H1 (cell line): ENCODE measurements around the gene EVI5. TPM values are rescaled to one million over a fixed set of nuclear protein-coding genes. Genes with fewer than 3 reads are reported as not detected.

Experiments
- CTCF ChIA-PET: fragments of 300-600 bp; sonication (Branson Sonifier 250); formaldehyde crosslinking; loops from one replicate; lab custom pipeline; 2021; ENCODE audit not compliant: partially characterized antibody; lab: Charles Lee
- POLR2A ChIA-PET: fragments of 300-600 bp; sonication (Branson Sonifier 250); formaldehyde crosslinking; loops from one replicate; lab custom pipeline; 2021; ENCODE audit warnings: inconsistent platforms; ENCODE audit not compliant: partially characterized antibody; lab: Charles Lee
- DNase-seq, 2 experiments: peaks; one replicate each; pipeline versions ENCODE4 v3.0.0 to v3.0.0-alpha.2; 2010 to 2022; ENCODE audit warnings: low spot score in 2 of 2, low read depth in 1 of 2, mixed read lengths in 1 of 2
- FAIRE-seq: peaks from 2 replicates; lab custom pipeline; 2011; peaks lifted over from hg19 to GRCh38; lab: Jason Lieb, UNC
- H2AFZ ChIP-seq: 2 replicates; pipeline ENCODE4 v1.8.1; 2012; ENCODE audit warnings: low read length, inconsistent platforms
- H2AK5ac ChIP-seq: 2 replicates; pipeline ENCODE4 v1.6.1; 2013; ENCODE audit warnings: low read depth, low read length
- H2BK120ac ChIP-seq: replicated peaks from 2 replicates; pipeline ENCODE3; 2013; ENCODE audit warnings: low read depth, low read length, inconsistent platforms
- H2BK12ac ChIP-seq: 2 replicates; pipeline ENCODE4 v1.6.1; 2013; ENCODE audit warnings: low read depth, low read length
- H2BK15ac ChIP-seq: 2 replicates; pipeline ENCODE4 v1.6.1; 2013; ENCODE audit warnings: low read length
- H2BK20ac ChIP-seq: 2 replicates; pipeline ENCODE4 v1.6.1; 2013; ENCODE audit warnings: low read length
- H2BK5ac ChIP-seq: 2 replicates; pipeline ENCODE4 v1.6.1; 2013; ENCODE audit warnings: low read depth, low read length
- H3K14ac ChIP-seq: 2 replicates; pipeline ENCODE4 v1.6.1; 2013; ENCODE audit warnings: inconsistent platforms; ENCODE audit not compliant: insufficient read length
- H3K18ac ChIP-seq: 2 replicates; pipeline ENCODE4 v1.6.1; 2013; ENCODE audit warnings: low read length; ENCODE audit errors: extremely low read depth
- H3K23ac ChIP-seq: 2 replicates; pipeline ENCODE4 v1.6.1; 2013; ENCODE audit warnings: inconsistent platforms; ENCODE audit not compliant: insufficient read length
- H3K23me2 ChIP-seq: 2 replicates; pipeline ENCODE4 v1.6.1; 2013; ENCODE audit warnings: low read depth, low read length
- H3K27ac ChIP-seq: 2 replicates; pipeline ENCODE4 v1.6.1; 2011; ENCODE audit warnings: low read depth, low read length, inconsistent platforms
- H3K27me3 ChIP-seq, 4 experiments: replicated peaks in 1 of 4; 1 replicate in 1 of 4; 2 replicates in 3 of 4; pipeline versions ENCODE4 v1.6.1 to v1.8.1; 2011 to 2013; ENCODE audit warnings: low read length in 3 of 4, mild to moderate bottlenecking in 3 of 4, inconsistent platforms in 2 of 4, mixed read lengths in 2 of 4, moderate library complexity in 1 of 4; ENCODE audit not compliant: control insufficient read depth in 3 of 4, insufficient read depth in 3 of 4; ENCODE audit errors: extremely low read depth in 1 of 4
- H3K36me3 ChIP-seq, 4 experiments: 2 replicates each; pipeline versions ENCODE4 v1.6.1 to v1.8.1; 2011 to 2013; ENCODE audit warnings: mild to moderate bottlenecking in 4 of 4, low read length in 3 of 4, moderate library complexity in 2 of 4, control low read depth in 1 of 4, inconsistent platforms in 1 of 4; ENCODE audit not compliant: insufficient read depth in 4 of 4, control insufficient read depth in 2 of 4
- H3K4ac ChIP-seq: replicated peaks from 2 replicates; pipeline ENCODE3; 2013; ENCODE audit warnings: low read length, low read depth, mixed read lengths, inconsistent platforms; ENCODE audit not compliant: insufficient read length
- H3K4me1 ChIP-seq, 4 experiments: replicated peaks in 1 of 4; 1 replicate in 1 of 4; 2 replicates in 3 of 4; pipeline versions ENCODE4 v1.6.1 to v1.8.1; 2011 to 2013; ENCODE audit warnings: low read length in 3 of 4, inconsistent platforms in 2 of 4, mixed read lengths in 1 of 4; ENCODE audit not compliant: insufficient read depth in 4 of 4, control insufficient read depth in 3 of 4
- H3K4me2 ChIP-seq, 2 experiments: 2 replicates each; pipeline versions ENCODE4 v1.6.1 to v1.8.1; 2011 to 2013; ENCODE audit warnings: low read depth in 2 of 2, low read length in 2 of 2, control low read depth in 1 of 2, inconsistent platforms in 1 of 2, mild to moderate bottlenecking in 1 of 2; ENCODE audit not compliant: insufficient read depth in 1 of 2
- H3K4me3 ChIP-seq, 4 experiments: fragments of 200-600, 300-600 bp in 1 of 4; sonication (generic), shearing (Covaris generic), sonication (Bioruptor Twin) in 1 of 4; 2 replicates each; pipeline versions ENCODE4 v1.5.1 to v1.8.1; 2011 to 2016; ENCODE audit warnings: low read length in 4 of 4, low read depth in 3 of 4, control low read depth in 2 of 4, inconsistent platforms in 2 of 4, mild to moderate bottlenecking in 2 of 4, mixed read lengths in 1 of 4, moderate library complexity in 1 of 4; ENCODE audit not compliant: insufficient read depth in 2 of 4; ENCODE audit errors: extremely low read depth in 1 of 4
- H3K56ac ChIP-seq: replicated peaks from 2 replicates; pipeline ENCODE3; 2013; ENCODE audit warnings: low read depth, mild to moderate bottlenecking, mixed read lengths, low read length, inconsistent platforms; ENCODE audit not compliant: insufficient read length
- H3K79me1 ChIP-seq: 2 replicates; pipeline ENCODE4 v1.6.1; 2013; ENCODE audit warnings: low read depth, low read length, control low read depth
- H3K79me2 ChIP-seq, 2 experiments: 2 replicates each; pipeline versions ENCODE4 v1.6.1 to v1.8.1; 2012 to 2013; ENCODE audit warnings: low read length in 2 of 2, mild to moderate bottlenecking in 2 of 2, inconsistent platforms in 1 of 2; ENCODE audit not compliant: insufficient read depth in 2 of 2, control insufficient read depth in 1 of 2
- H3K9ac ChIP-seq, 4 experiments: replicated peaks in 1 of 4; 1 replicate in 1 of 4; 2 replicates in 3 of 4; pipeline versions ENCODE4 v1.6.1 to v1.8.1; 2011 to 2013; ENCODE audit warnings: low read depth in 3 of 4, low read length in 3 of 4, control low read depth in 2 of 4, mild to moderate bottlenecking in 2 of 4, moderate library complexity in 2 of 4, inconsistent platforms in 1 of 4; ENCODE audit errors: extremely low read depth in 1 of 4
- H3K9me3 ChIP-seq, 2 experiments: 2 replicates each; pipeline versions ENCODE4 v1.6.1 to v1.8.1; 2012 to 2013; ENCODE audit warnings: mild to moderate bottlenecking in 2 of 2, moderate library complexity in 2 of 2, control low read depth in 1 of 2, inconsistent platforms in 1 of 2, low read depth in 1 of 2, low read length in 1 of 2, mixed read lengths in 1 of 2; ENCODE audit not compliant: insufficient read depth in 2 of 2
- H4K20me1 ChIP-seq, 2 experiments: replicated peaks in 1 of 2; 2 replicates each; pipeline versions ENCODE3 to v1.8.1; 2011 to 2013; ENCODE audit warnings: inconsistent platforms in 2 of 2, low read length in 2 of 2, mild to moderate bottlenecking in 1 of 2; ENCODE audit not compliant: insufficient read depth in 2 of 2, control insufficient read depth in 1 of 2
- H4K5ac ChIP-seq: 2 replicates; pipeline ENCODE4 v1.6.1; 2013; ENCODE audit warnings: low read length, low read depth, mixed read lengths, inconsistent platforms; ENCODE audit not compliant: insufficient read length
- H4K8ac ChIP-seq: 2 replicates; pipeline ENCODE4 v1.8.0; 2013; ENCODE audit warnings: mild to moderate bottlenecking, moderate library complexity, low read length, inconsistent platforms; ENCODE audit not compliant: insufficient read depth; ENCODE audit errors: extremely low read depth
- H4K91ac ChIP-seq: replicated peaks from 2 replicates; pipeline ENCODE3; 2013; ENCODE audit warnings: low read length, mixed read lengths, inconsistent platforms; ENCODE audit not compliant: insufficient read length
- BACH1 ChIP-seq: IDR thresholded peaks from 2 replicates; pipeline ENCODE4 v1.6.1; 2012; ENCODE audit warnings: low read length, improper control_type of control experiment
- CHD1 ChIP-seq: IDR thresholded peaks from 2 replicates; pipeline ENCODE4 v1.6.1; 2012; ENCODE audit warnings: low read depth, low read length, improper control_type of control experiment
- HDAC6 ChIP-seq: IDR thresholded peaks from one replicate; pipeline ENCODE4 v1.7.1; 2012; ENCODE audit warnings: low read depth, mild to moderate bottlenecking, inconsistent platforms, low read length, moderate library complexity
- NANOG ChIP-seq: IDR thresholded peaks from 2 replicates; pipeline ENCODE4 v1.6.1; 2011; ENCODE audit warnings: low read length, low read depth, mild to moderate bottlenecking, inconsistent platforms; ENCODE audit not compliant: insufficient read depth, poor library complexity, severe bottlenecking
- SRF ChIP-seq: IDR thresholded peaks from 2 replicates; pipeline ENCODE4 v1.6.1; 2011; ENCODE audit warnings: mild to moderate bottlenecking, low read depth, low read length, moderate library complexity
- WGBS, 2 experiments: shearing (Covaris generic) in 1 of 2; methylation state at CpG; one replicate each; pipeline versions ENCODE4 v1.1.6 to v1.1.7; 2013 to 2015; ENCODE audit warnings: low lambda C conversion rate in 2 of 2, mixed read lengths in 2 of 2, inconsistent platforms in 1 of 2, low coverage in 1 of 2, missing lambda C conversion rate in 1 of 2; ENCODE audit not compliant: insufficient replicate concordance in 2 of 2, insufficient coverage in 1 of 2, insufficient read length in 1 of 2; ENCODE audit errors: extremely low coverage in 1 of 2, missing lambda C conversion rate in 1 of 2; 5-methylcytosine and 5-hydroxymethylcytosine counted together
- polyA plus RNA-seq, 7 experiments: library from polyadenylated mRNA; depleted of rRNA in 3 of 7; stranded (reverse) in 5 of 7; unstranded in 2 of 7; fragments of >200 nt in 5 of 7; fragments of 200-250 nt in 2 of 7; gene quantifications; 1 replicate in 5 of 7; 2 replicates in 1 of 7; 4 replicates in 1 of 7; pipeline versions ENCODE4 v1.2.1 to v1.2.3, GENCODE V29; 2011 to 2013; ENCODE audit warnings: missing spikeins in 2 of 7, mixed read lengths in 2 of 7
- total RNA-seq: library from RNA; stranded (reverse); fragmentation: NEBNext Ultra II Directional; extraction: Animal tissue kit (Norgen Biotek cat#: 25700); gene quantifications from 2 replicates; pipeline ENCODE4 v1.2.1, GENCODE V29; 2021

EVI5 gene
- total and polyA plus RNA-seq, 2 of the 8 experiments (the other 6 are each of a cell fraction or from before 2014, with no cell fraction given) = 1.7 to 13.7 TPM

DNA sequence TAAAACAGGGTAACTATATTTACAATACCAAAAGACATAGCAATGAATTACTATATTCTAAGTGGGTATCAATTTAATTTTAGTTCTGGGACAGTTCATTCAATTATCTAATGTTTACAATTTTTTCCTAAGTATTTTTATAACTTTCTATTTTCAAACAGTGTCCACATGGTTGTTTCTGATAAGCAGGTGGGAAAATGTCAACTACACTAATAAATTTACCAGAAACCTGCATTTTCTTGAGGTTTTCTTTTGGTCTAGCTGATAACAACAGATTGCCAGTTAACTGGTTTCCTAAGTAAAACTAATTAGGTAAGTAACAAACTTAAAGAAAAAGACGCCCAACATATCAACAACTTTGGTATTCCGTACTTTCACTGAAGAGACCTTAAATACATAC lies 213.3 kb downstream of the EVI5 start:
- no peak overlapping the region for H3K27ac ChIP-seq
- H4K91ac ChIP-seq = no peak overlapping the region
- no peak overlapping the region for H4K8ac ChIP-seq
- H3K4me1 ChIP-seq = no peaks in the 10 kb centered on the region
- H3K9me3 ChIP-seq = no peaks in the 10 kb centered on the region
- H3K18ac ChIP-seq = no peak overlapping the region
- no peak overlapping the region for H3K56ac ChIP-seq
- no peak overlapping the region for H3K4ac ChIP-seq
- H3K27me3 ChIP-seq = no peaks in the 10 kb centered on the region
- no peak overlapping the region for H2BK15ac ChIP-seq
- H2AFZ ChIP-seq = no peak overlapping the region
- ChIA-PET CTCF (no interaction called here), POLR2A (no interaction called here)
- WGBS, 2 experiments = 92% methylated on average over 2 of the region's 2 CpGs; no CpG with 5 or more reads in 1 of the 2 experiments
- H3K4me2 ChIP-seq = no peak overlapping the region
- no peak overlapping the region for H2BK12ac ChIP-seq
- H3K4me3 ChIP-seq = no peak overlapping the region
- H3K23ac ChIP-seq = no peak overlapping the region
- H2BK120ac ChIP-seq = no peak overlapping the region
- H3K23me2 ChIP-seq = no peaks in the 10 kb centered on the region
- H2AK5ac ChIP-seq = no peak overlapping the region
- no peaks in the 10 kb centered on the region for H3K79me2 ChIP-seq
- no peak overlapping the region for H2BK20ac ChIP-seq
- H3K79me1 ChIP-seq = no peaks in the 10 kb centered on the region
- no peak overlapping the region for H3K14ac ChIP-seq
- H2BK5ac ChIP-seq = no peak overlapping the region
- H4K20me1 ChIP-seq = no peaks in the 10 kb centered on the region
- H4K5ac ChIP-seq = no peak overlapping the region
- no peaks in the 10 kb centered on the region for H3K36me3 ChIP-seq
- DNase-seq = no peak
- no peak overlapping the region for H3K9ac ChIP-seq
- FAIRE-seq = no peak
- TF ChIP-seq BACH1 = no peak
- no peak for TF ChIP-seq NANOG
- no peak for TF ChIP-seq CHD1
- TF ChIP-seq SRF = no peak
- TF ChIP-seq HDAC6 = no peak
